WTC11 (cell line): Measurements from ENCODE around the gene RPL10A. TPM values are rescaled to one million over a fixed set of nuclear protein-coding genes. Genes with fewer than 3 reads are reported as not detected.

Source experiments
- ATAC-seq: fragments of 200-7000 bp; cut with Tn5 transposase; 2 replicates; pipeline ENCODE4 v1.10.0; 2021; ENCODE audit warnings: mild to moderate bottlenecking, moderate library complexity
- CTCF ChIA-PET: fragments of 300-600 bp; sonication (Branson Sonifier 250); formaldehyde crosslinking; loops from one replicate; lab custom pipeline; 2021; ENCODE audit warnings: antibody characterized with exemption; lab: Charles Lee
- POLR2A ChIA-PET: fragments of 350-600 bp; sonication (Branson Sonifier 250); formaldehyde crosslinking; loops from one replicate; lab custom pipeline; 2021; ENCODE audit warnings: antibody characterized with exemption; lab: Charles Lee
- DNase-seq: peaks from one replicate; pipeline ENCODE4 v3.0.0; 2021; ENCODE audit warnings: low spot score
- H3K27ac Mint-ChIP-seq: 2 replicates; pipeline ENCODE4 v1.8.0; 2021; ENCODE audit warnings: mixed read lengths
- H3K27me3 Mint-ChIP-seq: 2 replicates; pipeline ENCODE4 v1.8.0; 2021; ENCODE audit warnings: low read depth, mild to moderate bottlenecking, moderate library complexity, mixed read lengths
- H3K36me3 Mint-ChIP-seq: 2 replicates; pipeline ENCODE4 v1.8.0; 2021; ENCODE audit warnings: mixed read lengths
- H3K4me1 Mint-ChIP-seq: 2 replicates; pipeline ENCODE4 v1.8.0; 2022; ENCODE audit warnings: mixed read lengths
- H3K4me3 Mint-ChIP-seq: 2 replicates; pipeline ENCODE4 v1.8.0; 2021; ENCODE audit warnings: mild to moderate bottlenecking, moderate library complexity, mixed read lengths
- H3K9me3 Mint-ChIP-seq: 2 replicates; pipeline ENCODE4 v1.8.0; 2021; ENCODE audit warnings: mixed read lengths
- ATF6 ChIP-seq: sonication (generic); formaldehyde crosslinking; IDR thresholded peaks from 2 replicates; pipeline ENCODE4 v1.8.1; 2023; ENCODE audit warnings: mild to moderate bottlenecking, missing genetic modification reagents
- CREM ChIP-seq: sonication (generic); formaldehyde crosslinking; IDR thresholded peaks from 2 replicates; pipeline ENCODE4 v1.8.1; 2022; ENCODE audit warnings: mild to moderate bottlenecking, missing genetic modification reagents, moderate library complexity
- GTF2I ChIP-seq: fragments of 250-450 bp; sonication (Bioruptor Pico); conservative IDR thresholded peaks from 2 replicates; pipeline ENCODE4 v1.4.0; 2021; ENCODE audit warnings: mild to moderate bottlenecking
- IRF2 ChIP-seq: sonication (generic); formaldehyde crosslinking; IDR thresholded peaks from 2 replicates; pipeline ENCODE4 v1.8.0; 2022; ENCODE audit warnings: low read depth, missing genetic modification reagents, borderline replicate concordance
- KAT7 ChIP-seq: sonication (generic); formaldehyde crosslinking; IDR thresholded peaks from 2 replicates; pipeline ENCODE4 v1.8.1; 2023; ENCODE audit warnings: missing genetic modification reagents, mild to moderate bottlenecking, borderline replicate concordance
- SP1 ChIP-seq: sonication (generic); formaldehyde crosslinking; conservative IDR thresholded peaks from 2 replicates; pipeline ENCODE4 v1.8.1; 2022; ENCODE audit warnings: missing genetic modification reagents
- TCF7 ChIP-seq: sonication (generic); formaldehyde crosslinking; IDR thresholded peaks from 2 replicates; pipeline ENCODE4 v1.8.0; 2022; ENCODE audit warnings: mild to moderate bottlenecking, low read depth, missing genetic modification reagents, moderate library complexity
- USF2 ChIP-seq: sonication (generic); formaldehyde crosslinking; IDR thresholded peaks from 2 replicates; pipeline ENCODE4 v1.8.1; 2023; ENCODE audit warnings: mild to moderate bottlenecking, missing genetic modification reagents, moderate library complexity
- ZBTB21 ChIP-seq: sonication (generic); formaldehyde crosslinking; IDR thresholded peaks from 2 replicates; pipeline ENCODE4 v1.8.1; 2023; ENCODE audit warnings: mild to moderate bottlenecking, missing genetic modification reagents, borderline replicate concordance
- ZNF232 ChIP-seq: sonication (generic); formaldehyde crosslinking; IDR thresholded peaks from 2 replicates; pipeline ENCODE4 v1.8.0; 2022; ENCODE audit warnings: mild to moderate bottlenecking, missing genetic modification reagents
- ZNF416 ChIP-seq: fragments of 250-450 bp; sonication (Bioruptor Pico); IDR thresholded peaks from 2 replicates; pipeline ENCODE4 v1.9.0; 2021; ENCODE audit warnings: mild to moderate bottlenecking, inconsistent platforms
- ZNF512 ChIP-seq: sonication (generic); formaldehyde crosslinking; IDR thresholded peaks from 2 replicates; pipeline ENCODE4 v1.8.1; 2022; ENCODE audit warnings: missing genetic modification reagents, borderline replicate concordance
- total RNA-seq: library from RNA; stranded (reverse); gene quantifications from 3 replicates; pipeline ENCODE4 v1.2.3, GENCODE V29; 2021
- TF ChIP-seq, protein P1 (sequence below): fragments of 200-600 bp; IDR thresholded peaks from 2 replicates; pipeline ENCODE4 v1.8.0; 2022; ENCODE audit warnings: antibody characterized with exemption
- TF ChIP-seq, protein P2 (sequence below): fragments of 250-450 bp; sonication (Bioruptor Pico); IDR thresholded peaks from 2 replicates; pipeline ENCODE4 v1.9.0; 2021; ENCODE audit warnings: mild to moderate bottlenecking, borderline replicate concordance
- TF ChIP-seq, protein P3 (sequence below): sonication (generic); formaldehyde crosslinking; IDR thresholded peaks from 2 replicates; pipeline ENCODE4 v1.8.0; 2022; ENCODE audit warnings: mild to moderate bottlenecking, missing genetic modification reagents
- TF ChIP-seq, protein P4 (sequence below): sonication (generic); formaldehyde crosslinking; IDR thresholded peaks from 2 replicates; pipeline ENCODE4 v1.8.0; 2023; ENCODE audit warnings: mild to moderate bottlenecking, missing genetic modification reagents

The RPL10A gene
- total RNA-seq, 1 experiment from 2014 or later = 1,829 TPM

- TF ChIP-seq, protein P1, sequence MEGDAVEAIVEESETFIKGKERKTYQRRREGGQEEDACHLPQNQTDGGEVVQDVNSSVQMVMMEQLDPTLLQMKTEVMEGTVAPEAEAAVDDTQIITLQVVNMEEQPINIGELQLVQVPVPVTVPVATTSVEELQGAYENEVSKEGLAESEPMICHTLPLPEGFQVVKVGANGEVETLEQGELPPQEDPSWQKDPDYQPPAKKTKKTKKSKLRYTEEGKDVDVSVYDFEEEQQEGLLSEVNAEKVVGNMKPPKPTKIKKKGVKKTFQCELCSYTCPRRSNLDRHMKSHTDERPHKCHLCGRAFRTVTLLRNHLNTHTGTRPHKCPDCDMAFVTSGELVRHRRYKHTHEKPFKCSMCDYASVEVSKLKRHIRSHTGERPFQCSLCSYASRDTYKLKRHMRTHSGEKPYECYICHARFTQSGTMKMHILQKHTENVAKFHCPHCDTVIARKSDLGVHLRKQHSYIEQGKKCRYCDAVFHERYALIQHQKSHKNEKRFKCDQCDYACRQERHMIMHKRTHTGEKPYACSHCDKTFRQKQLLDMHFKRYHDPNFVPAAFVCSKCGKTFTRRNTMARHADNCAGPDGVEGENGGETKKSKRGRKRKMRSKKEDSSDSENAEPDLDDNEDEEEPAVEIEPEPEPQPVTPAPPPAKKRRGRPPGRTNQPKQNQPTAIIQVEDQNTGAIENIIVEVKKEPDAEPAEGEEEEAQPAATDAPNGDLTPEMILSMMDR = no peak
- TF ChIP-seq, protein P2, sequence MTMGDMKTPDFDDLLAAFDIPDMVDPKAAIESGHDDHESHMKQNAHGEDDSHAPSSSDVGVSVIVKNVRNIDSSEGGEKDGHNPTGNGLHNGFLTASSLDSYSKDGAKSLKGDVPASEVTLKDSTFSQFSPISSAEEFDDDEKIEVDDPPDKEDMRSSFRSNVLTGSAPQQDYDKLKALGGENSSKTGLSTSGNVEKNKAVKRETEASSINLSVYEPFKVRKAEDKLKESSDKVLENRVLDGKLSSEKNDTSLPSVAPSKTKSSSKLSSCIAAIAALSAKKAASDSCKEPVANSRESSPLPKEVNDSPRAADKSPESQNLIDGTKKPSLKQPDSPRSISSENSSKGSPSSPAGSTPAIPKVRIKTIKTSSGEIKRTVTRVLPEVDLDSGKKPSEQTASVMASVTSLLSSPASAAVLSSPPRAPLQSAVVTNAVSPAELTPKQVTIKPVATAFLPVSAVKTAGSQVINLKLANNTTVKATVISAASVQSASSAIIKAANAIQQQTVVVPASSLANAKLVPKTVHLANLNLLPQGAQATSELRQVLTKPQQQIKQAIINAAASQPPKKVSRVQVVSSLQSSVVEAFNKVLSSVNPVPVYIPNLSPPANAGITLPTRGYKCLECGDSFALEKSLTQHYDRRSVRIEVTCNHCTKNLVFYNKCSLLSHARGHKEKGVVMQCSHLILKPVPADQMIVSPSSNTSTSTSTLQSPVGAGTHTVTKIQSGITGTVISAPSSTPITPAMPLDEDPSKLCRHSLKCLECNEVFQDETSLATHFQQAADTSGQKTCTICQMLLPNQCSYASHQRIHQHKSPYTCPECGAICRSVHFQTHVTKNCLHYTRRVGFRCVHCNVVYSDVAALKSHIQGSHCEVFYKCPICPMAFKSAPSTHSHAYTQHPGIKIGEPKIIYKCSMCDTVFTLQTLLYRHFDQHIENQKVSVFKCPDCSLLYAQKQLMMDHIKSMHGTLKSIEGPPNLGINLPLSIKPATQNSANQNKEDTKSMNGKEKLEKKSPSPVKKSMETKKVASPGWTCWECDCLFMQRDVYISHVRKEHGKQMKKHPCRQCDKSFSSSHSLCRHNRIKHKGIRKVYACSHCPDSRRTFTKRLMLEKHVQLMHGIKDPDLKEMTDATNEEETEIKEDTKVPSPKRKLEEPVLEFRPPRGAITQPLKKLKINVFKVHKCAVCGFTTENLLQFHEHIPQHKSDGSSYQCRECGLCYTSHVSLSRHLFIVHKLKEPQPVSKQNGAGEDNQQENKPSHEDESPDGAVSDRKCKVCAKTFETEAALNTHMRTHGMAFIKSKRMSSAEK (CRISPR knock-in tag) = no peak
- no peak for TF ChIP-seq CREM (CRISPR knock-in tag)
- TF ChIP-seq, protein P3, sequence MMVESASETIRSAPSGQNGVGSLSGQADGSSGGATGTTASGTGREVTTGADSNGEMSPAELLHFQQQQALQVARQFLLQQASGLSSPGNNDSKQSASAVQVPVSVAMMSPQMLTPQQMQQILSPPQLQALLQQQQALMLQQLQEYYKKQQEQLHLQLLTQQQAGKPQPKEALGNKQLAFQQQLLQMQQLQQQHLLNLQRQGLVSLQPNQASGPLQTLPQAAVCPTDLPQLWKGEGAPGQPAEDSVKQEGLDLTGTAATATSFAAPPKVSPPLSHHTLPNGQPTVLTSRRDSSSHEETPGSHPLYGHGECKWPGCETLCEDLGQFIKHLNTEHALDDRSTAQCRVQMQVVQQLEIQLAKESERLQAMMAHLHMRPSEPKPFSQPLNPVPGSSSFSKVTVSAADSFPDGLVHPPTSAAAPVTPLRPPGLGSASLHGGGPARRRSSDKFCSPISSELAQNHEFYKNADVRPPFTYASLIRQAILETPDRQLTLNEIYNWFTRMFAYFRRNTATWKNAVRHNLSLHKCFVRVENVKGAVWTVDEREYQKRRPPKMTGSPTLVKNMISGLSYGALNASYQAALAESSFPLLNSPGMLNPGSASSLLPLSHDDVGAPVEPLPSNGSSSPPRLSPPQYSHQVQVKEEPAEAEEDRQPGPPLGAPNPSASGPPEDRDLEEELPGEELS (CRISPR knock-in tag) = peak; percentile 27; the same call in 1 of the 2 replicates
- TF ChIP-seq TCF7 = no peak
- TF ChIP-seq, all 79 proteins: peak for 7
Observed at GRCh38 chr6:35485402-35485877, 17.2 kb downstream of the RPL10A start (continued).

DNA sequence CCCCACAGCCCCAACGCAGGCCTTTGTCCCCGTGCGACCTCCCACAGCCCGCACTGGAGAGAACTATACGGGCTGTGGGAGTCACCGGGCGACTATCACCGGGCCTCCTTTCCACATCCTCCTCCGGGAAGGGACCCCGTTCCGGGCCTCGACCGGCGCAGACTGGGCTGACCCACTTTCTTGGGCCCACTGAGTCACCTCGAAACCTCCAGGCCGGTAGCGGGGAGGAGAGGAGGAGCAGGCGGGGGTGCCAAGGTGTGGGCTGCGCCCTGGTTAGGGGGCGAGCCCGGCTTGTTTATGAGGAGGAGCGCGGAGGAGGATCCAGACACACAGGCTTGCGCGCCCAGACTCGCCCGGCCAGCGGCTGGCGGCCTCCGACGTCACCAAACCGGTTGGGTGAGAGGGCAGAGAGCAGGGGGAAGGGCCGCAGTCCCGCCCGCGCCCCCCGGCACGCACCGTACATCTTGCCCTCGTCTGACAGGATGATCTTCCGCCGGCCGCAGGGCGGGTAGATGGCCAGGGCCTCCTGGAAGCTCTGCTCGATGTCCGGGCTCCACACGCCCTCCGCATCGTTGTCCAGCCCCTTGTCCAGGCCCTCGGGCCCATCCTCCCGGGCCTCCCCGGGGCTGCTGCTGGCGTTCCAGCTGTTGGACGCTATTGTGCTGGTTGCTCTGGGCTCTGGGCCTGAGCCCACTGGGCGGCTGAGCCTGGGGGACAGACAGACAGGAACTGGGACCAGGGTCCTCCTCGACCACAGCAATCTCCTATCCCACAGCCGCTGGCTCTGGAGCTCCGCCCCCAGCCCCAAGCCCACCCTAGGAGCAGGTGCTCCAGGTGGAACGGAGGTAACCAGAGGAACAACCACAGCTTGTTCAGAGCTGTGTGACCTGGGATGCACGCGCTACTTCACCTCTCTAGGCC, 18.1 kb downstream of the RPL10A start:
- Mint-ChIP-seq H3K4me3 (peak overlapping the region; percentile 65), H3K27me3 (no peaks in the 10 kb centered on the region), H3K27ac (peak overlapping the region; percentile 100), H3K9me3 (no peaks in the 10 kb centered on the region), H3K4me1 (peaks cover 52% of the 10 kb centered on the region), H3K36me3 (peaks cover 8% of the 10 kb centered on the region; the same call in 1 of the 2 replicates)
- ChIA-PET CTCF (interaction anchor here (0.8 to 2.0 kb wide), 6 partner anchors 10 to 36 kb away, joined by 3 to 9 read pairs (median 5); partner anchors contain the start of gene TEAD3), POLR2A (interaction anchor here (0.5 to 5.6 kb wide), 5 partner anchors 10 to 157 kb away, joined by 3 to 54 read pairs (median 3); partner anchors contain the start of genes FANCE and TEAD3)
- ATAC-seq = peak; percentile 33
- peak; percentile 90 for DNase-seq
- TF ChIP-seq ZBTB21 (CRISPR knock-in tag) = peak; percentile 53; the same call in 1 of the 2 replicates
- TF ChIP-seq ZNF232 = no peak
- 0 out of 2 replicates have a peak, but pooled peaks have one; percentile 51 for TF ChIP-seq KAT7 (CRISPR knock-in tag)
- TF ChIP-seq ZNF416 (CRISPR knock-in tag) = 0 out of 2 replicates have a peak, but pooled peaks have one; percentile 55
- TF ChIP-seq, protein P4, sequence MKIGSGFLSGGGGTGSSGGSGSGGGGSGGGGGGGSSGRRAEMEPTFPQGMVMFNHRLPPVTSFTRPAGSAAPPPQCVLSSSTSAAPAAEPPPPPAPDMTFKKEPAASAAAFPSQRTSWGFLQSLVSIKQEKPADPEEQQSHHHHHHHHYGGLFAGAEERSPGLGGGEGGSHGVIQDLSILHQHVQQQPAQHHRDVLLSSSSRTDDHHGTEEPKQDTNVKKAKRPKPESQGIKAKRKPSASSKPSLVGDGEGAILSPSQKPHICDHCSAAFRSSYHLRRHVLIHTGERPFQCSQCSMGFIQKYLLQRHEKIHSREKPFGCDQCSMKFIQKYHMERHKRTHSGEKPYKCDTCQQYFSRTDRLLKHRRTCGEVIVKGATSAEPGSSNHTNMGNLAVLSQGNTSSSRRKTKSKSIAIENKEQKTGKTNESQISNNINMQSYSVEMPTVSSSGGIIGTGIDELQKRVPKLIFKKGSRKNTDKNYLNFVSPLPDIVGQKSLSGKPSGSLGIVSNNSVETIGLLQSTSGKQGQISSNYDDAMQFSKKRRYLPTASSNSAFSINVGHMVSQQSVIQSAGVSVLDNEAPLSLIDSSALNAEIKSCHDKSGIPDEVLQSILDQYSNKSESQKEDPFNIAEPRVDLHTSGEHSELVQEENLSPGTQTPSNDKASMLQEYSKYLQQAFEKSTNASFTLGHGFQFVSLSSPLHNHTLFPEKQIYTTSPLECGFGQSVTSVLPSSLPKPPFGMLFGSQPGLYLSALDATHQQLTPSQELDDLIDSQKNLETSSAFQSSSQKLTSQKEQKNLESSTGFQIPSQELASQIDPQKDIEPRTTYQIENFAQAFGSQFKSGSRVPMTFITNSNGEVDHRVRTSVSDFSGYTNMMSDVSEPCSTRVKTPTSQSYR (CRISPR knock-in tag) = peak; percentile 98
- TF ChIP-seq ATF6 = no peak
- TF ChIP-seq ZNF512 (CRISPR knock-in tag) = no peak
- TF ChIP-seq SP1 (CRISPR knock-in tag) = peak; percentile 63; the same call in 1 of the 2 replicates
- TF ChIP-seq GTF2I (CRISPR knock-in tag) = no peak
- TF ChIP-seq USF2 = peak; percentile 32; the same call in 1 of the 2 replicates
- no peak for TF ChIP-seq IRF2 (CRISPR knock-in tag)
